DMS153 treated with DMSO at 0.1 percent for 48 hours (cell line): ENCODE data around the gene C2orf76.

Experiments
- DNase-seq: peaks from one replicate; lab custom pipeline; 2025; ENCODE audit not compliant: unreplicated experiment; lab: John Stamatoyannopoulos, UW

The C2orf76 gene

GRCh38 chr2:119338826-119339561 lies 27.6 kb downstream of the C2orf76 start:
- no peak for DNase-seq

- DNase-seq = no peak
Observed at GRCh38 chr2:119338272-119338671, 28.4 kb downstream of the C2orf76 start.

GRCh38 chr2:119337749-119338148 lies 28.9 kb downstream of the C2orf76 start:
- DNase-seq = no peak

GRCh38 chr2:119333833-119334232 lies 32.8 kb downstream of the C2orf76 start:
- no peak for DNase-seq

GRCh38 chr2:119333360-119333759 lies 33.3 kb downstream of the C2orf76 start:
- no peak for DNase-seq

GRCh38 chr2:119332953-119333352 lies 33.7 kb downstream of the C2orf76 start:
- DNase-seq = no peak

- DNase-seq = no peak
Observed at GRCh38 chr2:119327431-119327830, 39.2 kb downstream of the C2orf76 start.

GRCh38 chr2:119326938-119327337 lies 39.7 kb downstream of the C2orf76 start:
- DNase-seq = no peak

GRCh38 chr2:119324685-119325270 lies 41.9 kb downstream of the C2orf76 start:
- DNase-seq = no peak

GRCh38 chr2:119323459-119323858 lies 43.2 kb downstream of the C2orf76 start:
- DNase-seq = no peak

- DNase-seq = no peak
Observed at GRCh38 chr2:119319593-119319992, 47.0 kb downstream of the C2orf76 start.

GRCh38 chr2:119317554-119317953 lies 49.1 kb downstream of the C2orf76 start:
- no peak for DNase-seq

GRCh38 chr2:119316066-119316465 lies 50.6 kb downstream of the C2orf76 start:
- no peak for DNase-seq

- no peak for DNase-seq
Observed at GRCh38 chr2:119315241-119315925, 51.3 kb downstream of the C2orf76 start.

GRCh38 chr2:119311831-119312230 lies 54.8 kb downstream of the C2orf76 start:
- no peak for DNase-seq

- no peak for DNase-seq
Observed at GRCh38 chr2:119311371-119311770, 55.3 kb downstream of the C2orf76 start.

- no peak for DNase-seq
Observed at GRCh38 chr2:119308793-119309330, 57.8 kb downstream of the C2orf76 start.

- DNase-seq = no peak
Observed at GRCh38 chr2:119307419-119308140, 59.1 kb downstream of the C2orf76 start.

GRCh38 chr2:119306196-119306590 lies 60.4 kb downstream of the C2orf76 start:
- no peak for DNase-seq

GRCh38 chr2:119305497-119306195 lies 61.0 kb downstream of the C2orf76 start:
- no peak for DNase-seq

GRCh38 chr2:119304847-119305246 lies 61.8 kb downstream of the C2orf76 start:
- no peak for DNase-seq
